GM21526 (cell line): Measurements from ENCODE around the gene BICDL1.

ENCODE experiments used
- ATAC-seq: cut with Tn5 transposase; IDR thresholded peaks from one replicate; pipeline ENCODE4 v1.9.1; 2021; ENCODE audit warnings: moderate library complexity; ENCODE audit not compliant: unreplicated experiment, low FRiP score

Gene BICDL1

DNA sequence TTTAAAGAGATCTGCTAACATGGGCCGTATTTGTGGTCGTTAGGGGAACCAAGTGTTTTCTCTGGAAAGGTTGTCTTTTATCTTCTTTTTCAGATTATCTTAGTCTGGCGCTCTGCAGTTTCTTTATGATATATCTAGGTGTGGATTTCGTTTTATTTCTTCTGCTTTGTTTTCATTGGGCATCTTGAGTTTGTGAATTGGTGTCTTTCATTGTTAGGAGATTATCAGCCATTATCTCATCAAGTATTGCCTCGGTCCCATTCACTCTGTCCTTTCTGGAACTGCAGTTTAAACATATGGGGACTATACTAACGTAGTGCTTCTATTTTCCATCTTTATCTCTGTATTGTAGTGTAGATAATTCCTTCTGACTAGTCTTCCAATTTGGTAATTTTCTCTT is 60.4 kb downstream of the BICDL1 start:
- ATAC-seq, result no peak

DNA sequence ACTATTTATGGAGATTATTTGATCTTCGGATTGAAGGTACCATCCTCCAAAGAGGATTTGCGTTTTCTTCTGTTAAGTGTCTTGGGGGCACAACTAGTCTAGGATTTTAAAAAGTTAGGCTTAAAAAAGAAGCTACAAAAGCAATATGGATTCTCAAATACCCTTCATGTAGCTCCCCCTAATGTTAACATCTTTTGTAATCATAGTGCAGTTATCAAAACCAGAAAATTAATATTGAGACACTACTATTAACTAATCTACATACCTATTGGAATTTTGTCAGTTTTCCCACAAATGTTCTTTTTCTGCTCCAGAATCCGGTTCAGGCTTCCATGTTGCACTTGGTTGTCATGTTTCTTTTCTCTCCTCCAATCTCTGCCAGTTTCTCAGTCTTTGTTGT is 62.5 kb downstream of the BICDL1 start:
- ATAC-seq, result no peak

DNA sequence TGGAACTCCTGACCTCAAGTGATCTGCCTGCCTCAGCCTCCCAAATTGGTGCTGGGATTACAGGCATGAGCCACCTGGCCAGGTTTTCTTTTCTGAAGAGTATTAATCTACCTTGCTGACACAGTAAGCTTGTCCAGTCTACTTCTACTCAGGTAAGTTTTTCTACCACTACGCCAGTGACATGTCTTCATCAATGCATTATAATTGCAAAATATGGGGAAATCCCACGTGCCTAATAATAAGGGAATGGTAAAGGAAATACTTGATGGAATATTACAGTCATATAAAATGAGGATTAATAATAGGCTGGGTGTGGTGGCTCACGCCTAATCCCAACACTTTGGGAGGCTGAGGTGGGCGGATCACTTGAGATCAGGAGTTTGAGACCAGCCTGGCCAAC is 65.3 kb downstream of the BICDL1 start:
- ATAC-seq, result no peak

- ATAC-seq, result no peak
Observed at GRCh38 chr12:120055231-120056000, 66.4 kb downstream of the BICDL1 start.

GRCh38 chr12:120056739-120057138 is 67.7 kb downstream of the BICDL1 start:
- no peak for ATAC-seq

DNA sequence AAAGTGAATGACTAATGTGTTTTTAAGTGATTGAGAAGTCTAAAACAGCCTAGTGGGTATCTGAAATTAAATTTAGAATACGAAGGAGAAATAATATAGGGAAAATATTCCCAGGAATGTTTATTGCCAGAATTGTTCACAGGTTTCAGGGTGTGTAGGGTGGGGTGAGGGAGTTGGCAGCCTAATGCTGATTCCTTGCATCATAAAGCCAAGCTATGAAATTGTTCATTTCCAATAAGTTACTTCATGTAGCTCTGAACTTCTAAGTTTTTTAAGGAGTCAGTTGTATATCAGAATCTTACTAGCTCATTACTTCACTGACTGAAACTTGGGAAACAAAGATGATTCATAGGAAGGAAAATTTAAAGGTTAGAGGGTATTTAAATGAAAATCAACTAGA is 71.2 kb downstream of the BICDL1 start:
- ATAC-seq, result no peak

DNA sequence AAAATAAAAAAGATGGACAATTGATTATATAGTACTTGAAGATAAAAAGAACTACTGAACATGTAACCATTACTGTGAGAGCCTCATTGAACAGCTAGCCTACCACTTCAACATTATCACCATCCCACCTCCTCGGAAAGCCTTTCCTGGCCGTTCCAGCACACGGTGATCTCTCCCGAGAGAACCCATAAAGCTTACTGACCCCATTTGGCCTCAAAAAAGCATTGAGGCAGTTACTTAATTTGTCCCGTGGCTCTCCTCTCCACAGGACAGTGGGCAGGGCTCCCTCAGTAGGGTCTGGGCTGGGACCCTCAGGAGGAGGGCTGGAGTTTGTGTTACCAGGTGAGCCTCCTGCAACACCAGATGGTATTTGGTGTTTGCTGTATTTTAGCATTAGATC is 71.7 kb downstream of the BICDL1 start:
- no peak for ATAC-seq

- no peak for ATAC-seq
Observed at GRCh38 chr12:120061575-120062214, 72.7 kb downstream of the BICDL1 start.

GRCh38 chr12:120062976-120063579 is 74.0 kb downstream of the BICDL1 start:
- no peak for ATAC-seq

- ATAC-seq, result no peak
Observed at GRCh38 chr12:120064054-120064940, 75.3 kb downstream of the BICDL1 start.

DNA sequence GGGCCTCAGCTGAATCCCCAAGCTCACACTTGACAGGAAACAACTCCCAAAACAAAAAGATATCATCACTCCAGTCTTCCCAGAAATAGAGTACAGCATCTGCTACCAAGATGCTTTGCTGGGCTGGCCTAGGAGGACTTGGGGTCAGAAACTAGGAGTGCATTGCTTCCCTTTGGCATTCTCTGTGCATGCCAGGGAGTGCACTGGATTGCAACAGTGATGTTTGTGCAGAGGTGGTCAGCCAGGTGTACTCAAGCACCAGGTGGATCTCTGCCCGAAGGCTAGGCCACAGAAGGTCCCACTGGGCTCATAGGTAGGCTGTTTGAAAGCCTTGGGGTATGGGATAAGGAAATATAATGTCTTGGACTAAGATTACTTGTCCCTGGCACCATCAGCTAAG is 76.4 kb downstream of the BICDL1 start:
- ATAC-seq, result no peak

DNA sequence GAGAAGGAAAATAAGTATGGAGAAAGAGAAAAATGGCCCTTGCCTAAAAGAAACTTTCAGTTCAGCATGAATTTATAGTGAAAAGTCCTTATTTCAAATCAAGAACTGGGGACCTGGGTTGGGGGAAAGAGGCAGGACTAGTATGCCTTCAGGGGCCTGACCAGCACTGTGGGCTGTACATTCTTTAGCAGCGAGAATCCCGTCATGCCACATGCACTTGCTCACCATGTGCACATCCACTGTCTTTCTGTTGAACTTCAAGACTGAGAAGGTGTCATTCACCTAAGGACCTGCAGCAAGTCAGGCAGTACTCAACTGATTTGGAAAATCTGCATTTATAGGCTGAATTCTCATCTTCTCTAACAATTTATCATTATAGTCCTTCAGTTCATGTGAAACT is 77.3 kb downstream of the BICDL1 start:
- no peak for ATAC-seq

DNA sequence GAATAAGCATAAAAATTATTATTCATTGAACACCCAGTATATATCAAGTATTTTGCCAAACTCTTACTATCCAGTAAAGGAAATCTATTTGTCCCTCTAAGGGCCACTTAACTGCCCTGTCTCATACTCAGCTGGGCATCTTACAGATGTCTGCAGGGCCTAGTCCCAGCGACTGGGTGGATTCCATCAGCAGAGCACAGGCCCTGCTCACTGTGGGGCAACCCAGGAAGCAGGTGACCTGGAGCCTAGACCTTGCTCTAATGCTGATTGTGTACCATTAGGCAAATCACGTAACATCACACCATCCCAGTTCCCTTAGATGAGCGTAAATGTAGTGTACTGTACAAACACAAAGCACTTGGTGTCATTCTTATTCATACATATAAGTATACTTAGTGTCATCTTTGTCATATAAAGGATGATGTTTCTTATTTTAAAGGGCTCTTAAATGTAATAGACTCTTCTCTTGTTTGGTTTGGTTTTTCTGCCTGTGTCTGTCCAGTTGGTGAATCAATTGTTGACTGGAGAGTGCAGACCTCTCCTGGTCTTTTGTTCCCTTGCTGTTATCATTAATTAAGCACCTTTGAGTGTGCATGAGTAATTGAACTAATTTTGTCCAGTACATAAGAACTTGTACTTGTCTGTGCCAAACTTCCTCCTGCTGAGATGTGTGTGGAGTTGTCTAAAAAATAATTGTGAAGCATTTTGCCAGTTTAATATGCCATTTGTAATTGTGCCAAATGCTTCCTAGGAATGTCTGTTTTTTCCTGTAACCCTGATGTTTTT is 78.2 kb downstream of the BICDL1 start:
- ATAC-seq, result no peak

DNA sequence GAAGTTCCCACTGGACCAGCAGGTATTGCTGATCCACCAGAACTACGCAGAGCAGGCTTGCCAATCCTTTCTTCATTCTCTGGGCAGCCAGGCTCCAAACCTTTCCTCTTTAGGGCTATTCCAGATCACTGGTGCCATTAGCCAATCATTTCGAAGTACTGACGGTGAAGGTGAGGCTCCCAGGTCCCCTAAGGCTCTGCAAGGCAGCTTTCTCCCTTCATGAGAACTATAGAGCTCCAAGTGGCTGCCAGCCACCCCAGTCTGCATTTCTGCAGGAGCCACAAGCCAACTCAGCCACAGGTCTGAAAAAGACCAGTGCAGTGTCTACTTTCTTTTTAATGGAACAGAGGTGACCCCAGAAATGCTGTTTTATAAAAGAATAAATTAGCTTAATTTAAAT is 78.9 kb downstream of the BICDL1 start:
- no peak for ATAC-seq

DNA sequence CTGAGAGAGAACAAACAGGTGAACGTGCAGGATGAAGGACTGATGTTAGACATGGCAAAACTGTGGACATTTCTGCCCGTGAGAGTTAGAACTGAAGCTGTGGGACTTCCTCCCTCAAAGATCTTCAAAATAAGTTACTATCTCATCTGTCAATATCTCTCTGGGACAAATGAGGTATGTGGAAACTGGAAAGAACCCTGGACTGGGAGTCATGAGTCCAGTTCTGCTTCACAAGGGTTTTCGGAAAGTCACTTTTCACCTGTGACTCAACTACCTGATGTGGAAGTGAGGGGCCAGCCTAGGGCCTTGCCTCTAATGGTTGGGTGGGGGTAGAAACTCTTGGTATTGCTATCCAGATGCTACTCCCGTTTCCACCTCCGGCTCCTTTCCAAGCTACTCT is 80.2 kb downstream of the BICDL1 start:
- no peak for ATAC-seq

GRCh38 chr12:120071493-120072020 is 82.5 kb downstream of the BICDL1 start:
- no peak for ATAC-seq

DNA sequence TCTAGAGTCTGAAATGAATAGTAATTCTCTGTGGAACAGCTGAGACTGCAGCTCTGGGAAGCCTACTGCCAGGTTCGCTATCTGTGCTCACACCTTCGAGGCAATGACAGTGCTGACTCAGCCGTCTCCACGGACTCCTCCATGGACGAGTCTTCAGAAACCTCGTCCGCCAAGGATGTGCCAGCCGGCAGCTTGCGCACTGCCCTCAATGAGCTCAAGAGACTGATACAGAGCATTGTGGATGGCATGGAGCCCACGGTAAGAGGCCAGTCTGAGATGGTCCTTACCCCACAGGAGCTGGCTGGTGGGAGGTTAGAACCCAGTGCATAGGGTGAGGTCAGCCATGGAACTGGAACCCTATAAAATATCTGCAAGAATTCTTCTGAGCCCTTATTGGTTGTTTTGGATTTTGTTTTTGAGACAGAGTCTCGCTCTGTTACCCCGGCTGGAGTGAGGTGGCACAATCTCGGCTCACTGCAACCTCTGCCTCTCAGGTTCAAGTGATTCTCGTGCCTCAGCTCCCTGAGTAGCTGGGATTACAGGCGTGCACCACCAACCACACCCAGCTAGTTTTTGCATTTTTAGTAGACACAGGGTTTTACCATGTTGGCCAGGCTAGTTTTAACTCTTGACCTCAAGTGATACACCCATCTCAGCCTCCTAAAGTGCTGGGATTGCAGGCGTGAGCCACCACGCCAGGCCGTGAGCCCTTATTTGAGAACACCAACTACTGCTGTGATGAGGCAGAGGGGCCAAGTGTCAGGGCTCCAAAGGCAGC is 83.6 kb downstream of the BICDL1 start:
- ATAC-seq, result no peak

- ATAC-seq, result no peak
Observed at GRCh38 chr12:120075034-120075616, 86.1 kb downstream of the BICDL1 start.

DNA sequence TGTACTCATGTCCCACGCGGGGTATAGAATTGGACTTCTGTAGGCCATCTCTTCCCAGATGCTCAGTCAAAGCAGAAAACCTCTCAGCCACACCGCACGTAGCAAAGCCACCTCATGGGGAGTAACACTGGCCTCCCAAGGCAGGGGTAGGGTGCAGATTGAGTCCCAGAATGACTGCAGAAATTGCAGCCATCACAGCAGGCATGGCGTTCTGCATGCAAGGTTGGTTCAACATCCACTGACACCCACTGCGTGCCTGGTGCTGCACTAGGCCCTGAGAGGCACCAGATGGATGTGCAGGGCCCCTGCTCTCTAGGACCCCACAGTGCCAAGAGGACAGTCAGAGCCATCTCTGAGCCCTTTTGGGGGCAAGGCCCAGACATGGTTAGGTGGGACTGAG is 87.6 kb downstream of the BICDL1 start:
- no peak for ATAC-seq
